Hair follicular keratinocyte (primary cell): ENCODE results near the gene ACE. TPM values are rescaled to one million over a fixed set of nuclear protein-coding genes. Genes with fewer than 3 reads are reported as not detected.

Source experiments
- total RNA-seq: library from RNA; depleted of rRNA; stranded (reverse); fragments of >200 nt; gene quantifications from 2 replicates; pipeline ENCODE4 v1.2.3, GENCODE V29; 2015

Gene ACE
- total RNA-seq, result 0.15 and 0.78 TPM in 2 replicates

DNA sequence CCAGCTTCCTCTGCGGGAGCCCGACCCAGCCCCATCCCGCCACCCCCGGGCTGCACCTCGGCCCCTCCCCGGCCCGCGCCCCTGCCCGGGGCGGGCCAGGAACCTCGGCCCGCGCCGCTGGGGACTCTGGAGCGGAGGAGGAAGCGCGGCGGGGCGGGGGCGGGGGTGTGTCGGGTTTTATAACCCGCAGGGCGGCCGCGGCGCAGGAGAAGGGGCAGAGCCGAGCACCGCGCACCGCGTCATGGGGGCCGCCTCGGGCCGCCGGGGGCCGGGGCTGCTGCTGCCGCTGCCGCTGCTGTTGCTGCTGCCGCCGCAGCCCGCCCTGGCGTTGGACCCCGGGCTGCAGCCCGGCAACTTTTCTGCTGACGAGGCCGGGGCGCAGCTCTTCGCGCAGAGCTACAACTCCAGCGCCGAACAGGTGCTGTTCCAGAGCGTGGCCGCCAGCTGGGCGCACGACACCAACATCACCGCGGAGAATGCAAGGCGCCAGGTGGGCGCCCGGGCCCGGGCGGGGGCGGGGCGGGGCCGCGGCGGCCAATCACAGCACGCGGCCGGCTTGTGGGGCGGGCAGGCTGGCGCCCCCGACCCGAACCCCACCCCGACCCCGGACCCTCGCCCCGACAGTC is at the start of gene ACE:
Gene ACE, plus strand, starts transcription at position 208 of the 626 bp plus-strand sequence. Its CDS starts 34 bp downstream, at position 242.

DNA sequence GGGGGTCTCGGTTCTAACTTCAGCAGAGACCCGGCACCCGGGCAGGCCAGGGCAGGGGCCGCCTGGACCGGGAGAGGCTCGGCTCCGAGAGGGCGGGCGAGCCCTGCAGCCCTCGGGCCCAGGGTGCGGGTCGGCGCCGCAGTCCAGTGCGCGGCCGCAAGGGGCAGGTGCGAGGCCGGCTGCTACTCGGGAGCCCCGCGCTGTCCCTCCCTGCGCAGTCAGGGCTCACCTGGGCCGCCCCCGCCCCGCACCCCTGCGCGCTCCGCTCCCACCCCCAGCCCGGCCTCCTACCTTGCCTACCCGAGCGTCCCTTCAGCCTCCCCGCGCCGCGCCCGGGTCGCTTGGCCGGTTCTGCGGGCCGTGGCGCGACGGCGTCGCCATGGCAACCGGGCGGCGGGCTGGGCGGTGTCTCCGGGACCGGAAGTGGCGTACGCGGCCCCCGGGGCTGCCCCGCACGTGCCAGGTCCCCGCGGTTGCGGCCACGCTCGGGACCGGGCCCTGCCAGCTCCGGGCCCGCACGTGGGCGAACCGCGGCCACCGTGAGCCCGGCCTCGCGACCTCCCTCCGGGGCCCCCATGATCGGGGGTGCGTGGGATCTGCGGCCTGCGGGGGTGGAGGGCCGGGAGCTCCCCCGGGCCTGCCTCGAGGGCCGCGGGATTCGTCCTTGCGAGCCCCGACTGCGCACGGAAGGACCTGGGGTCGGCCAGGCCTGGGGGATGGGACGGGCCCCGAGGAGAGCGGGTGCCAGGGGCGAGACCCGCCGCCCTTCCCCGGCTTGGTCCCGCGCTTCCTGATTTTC is 30.7 kb upstream of the ACE start, which contains the start of gene CYB561:
Gene CYB561, minus strand, starts transcription at position 353 of the 799 bp plus-strand sequence. CDS start 8,759 bp downstream, outside the sequence.

GRCh38 chr17:63523253-63523855 is 46.5 kb downstream of the ACE start, which contains the start of gene KCNH6:
Gene KCNH6, plus strand, starts transcription at chr17:63523358. Its CDS starts 56 bp downstream, at chr17:63523414.

Other genes with a start within 250 kb of the ACE start
- 21.9 and 24.1 TPM in 2 replicates for gene CYB561, start 30.8 kb upstream of the ACE start, total RNA-seq
- gene KCNH6, start 46.3 kb downstream of the ACE start, total RNA-seq, result not detected in 2 replicates
- 28.4 and 31.6 TPM in 2 replicates for gene DCAF7, start 73.4 kb downstream of the ACE start, total RNA-seq
- 15.7 and 29.0 TPM in 2 replicates for gene TACO1, start 123.8 kb downstream of the ACE start, total RNA-seq
- gene MAP3K3, start 145.4 kb downstream of the ACE start, total RNA-seq, result 15.0 and 16.7 TPM in 2 replicates
- 9.2 and 30.8 TPM in 2 replicates for gene LIMD2, start 223.1 kb downstream of the ACE start, total RNA-seq